CD4-positive, alpha-beta T cell treated with Interleukin-4 for 1 hour (primary cell): ENCODE measurements around the gene MISP.

Source experiments
- DNase-seq, 2 donors: peaks; one replicate each; pipeline ENCODE4 v3.0.0-alpha.2; 2020 to 2022

MISP gene

GRCh38 chr19:747432-748273 lies 3.3 kb upstream of the MISP start:
- no peak for DNase-seq

GRCh38 chr19:748274-748598 lies 2.7 kb upstream of the MISP start:
- DNase-seq: no peak

DNA sequence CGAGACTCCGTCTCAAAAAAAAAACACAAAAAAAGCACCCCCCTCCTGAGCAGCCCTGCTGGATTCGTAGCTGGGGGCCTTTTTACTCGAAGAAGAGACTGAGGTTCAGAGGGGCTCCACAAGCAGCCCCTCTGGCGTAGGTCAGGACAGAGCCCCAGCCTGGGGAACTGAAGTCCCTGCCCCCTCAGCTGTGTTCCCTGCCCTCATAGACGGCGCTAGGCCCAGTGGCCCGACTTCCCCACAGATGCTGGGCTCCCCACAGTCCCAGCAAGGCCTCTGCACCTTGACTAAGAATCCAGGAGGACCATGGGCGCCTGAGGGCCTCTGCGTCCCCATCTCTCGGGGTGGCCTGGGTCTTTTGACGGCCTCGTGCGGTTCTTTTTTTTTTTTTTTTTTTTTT lies 1.1 kb upstream of the MISP start:
- DNase-seq: no peak

GRCh38 chr19:751501-752341 lies 809 bp downstream of the MISP start:
- no peak for DNase-seq

DNA sequence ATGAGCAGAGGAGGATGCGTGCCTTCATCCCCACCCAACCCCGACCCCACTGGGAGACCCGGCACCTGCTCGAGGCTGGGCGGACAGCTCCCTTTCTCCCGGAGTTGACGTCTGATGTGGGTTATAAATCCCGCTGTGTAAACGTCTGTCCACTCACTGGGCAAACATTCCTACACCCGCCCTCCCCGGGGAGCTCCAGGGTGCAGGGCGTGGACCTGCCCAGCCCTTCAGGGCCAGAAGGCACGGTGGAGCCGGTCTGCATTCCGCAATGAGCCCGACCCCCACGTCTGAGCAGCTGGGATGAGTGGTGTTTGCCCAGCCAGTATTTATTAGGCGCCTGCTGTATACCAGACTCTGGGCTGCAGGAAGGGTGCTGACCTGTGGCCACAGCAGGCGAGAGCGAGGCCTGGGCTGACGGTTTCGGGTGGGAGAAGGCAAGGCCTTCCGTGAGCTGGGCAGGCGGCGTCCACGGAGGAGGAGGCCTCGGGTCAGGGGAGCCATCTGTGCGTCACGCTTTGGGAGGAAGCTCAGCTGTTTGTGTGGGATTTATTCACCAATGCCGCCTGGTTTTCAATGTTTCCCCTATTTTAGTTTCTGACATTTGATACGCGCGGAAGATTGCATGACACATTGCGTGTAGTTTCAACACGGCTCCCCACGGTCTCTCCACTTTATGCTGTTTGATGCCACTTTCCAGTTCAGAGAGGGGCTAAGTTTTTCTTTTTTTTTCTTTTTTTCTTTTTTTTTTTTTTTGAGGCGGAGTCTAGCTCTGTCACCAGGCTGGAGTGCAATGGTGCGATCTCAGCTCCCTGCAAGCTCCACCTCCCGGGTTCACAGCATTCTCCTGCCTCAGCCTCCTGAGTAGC lies 2.0 kb downstream of the MISP start:
- peak in 1 of 2 donors; percentile 51 for DNase-seq

GRCh38 chr19:754530-754929 lies 3.6 kb downstream of the MISP start:
- no peak for DNase-seq

- DNase-seq: no peak
Measured at GRCh38 chr19:755063-755462, 4.2 kb downstream of the MISP start.

DNA sequence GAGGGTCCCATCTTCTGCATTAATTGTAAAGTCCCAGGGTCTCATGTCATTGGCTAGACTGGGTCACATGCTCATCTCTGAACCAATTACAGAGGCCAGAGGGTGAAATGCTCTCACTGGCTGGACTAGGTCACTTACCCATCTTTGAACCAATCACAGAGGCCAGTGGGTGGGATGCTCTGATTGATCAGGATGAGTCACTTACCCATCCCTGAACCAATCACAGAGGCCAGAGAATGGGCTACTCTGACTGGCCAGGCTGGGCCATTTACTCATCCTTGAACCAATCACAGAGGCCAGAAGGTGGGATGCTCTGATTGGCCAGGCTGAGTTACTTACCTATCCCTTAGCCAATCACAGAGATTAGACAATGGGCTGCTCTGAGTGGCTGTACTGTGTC lies 5.3 kb downstream of the MISP start:
- DNase-seq: no peak

- no peak for DNase-seq
Measured at GRCh38 chr19:756821-757688, 6.1 kb downstream of the MISP start.

- DNase-seq: no peak
Measured at GRCh38 chr19:757811-758668, 7.1 kb downstream of the MISP start.

DNA sequence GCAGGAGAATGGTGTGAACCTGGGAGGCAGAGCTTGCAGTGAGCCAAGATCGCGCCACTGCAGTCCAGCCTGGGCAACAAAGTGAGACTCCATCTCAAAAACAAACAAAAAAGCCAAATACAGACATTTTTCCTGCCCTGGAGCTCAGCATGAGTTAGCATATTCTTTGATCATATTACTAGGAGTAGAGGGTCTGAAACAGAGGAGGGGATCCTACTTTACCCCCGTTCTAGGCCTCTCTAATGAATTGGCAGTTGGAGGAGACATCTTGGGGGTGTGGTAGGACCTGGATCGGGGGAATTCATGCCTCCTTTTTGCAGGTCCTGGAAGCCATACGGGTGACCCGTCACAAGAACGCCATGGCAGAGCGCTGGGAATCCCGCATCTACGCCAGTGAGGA lies 12.3 kb downstream of the MISP start:
- DNase-seq: no peak

DNA sequence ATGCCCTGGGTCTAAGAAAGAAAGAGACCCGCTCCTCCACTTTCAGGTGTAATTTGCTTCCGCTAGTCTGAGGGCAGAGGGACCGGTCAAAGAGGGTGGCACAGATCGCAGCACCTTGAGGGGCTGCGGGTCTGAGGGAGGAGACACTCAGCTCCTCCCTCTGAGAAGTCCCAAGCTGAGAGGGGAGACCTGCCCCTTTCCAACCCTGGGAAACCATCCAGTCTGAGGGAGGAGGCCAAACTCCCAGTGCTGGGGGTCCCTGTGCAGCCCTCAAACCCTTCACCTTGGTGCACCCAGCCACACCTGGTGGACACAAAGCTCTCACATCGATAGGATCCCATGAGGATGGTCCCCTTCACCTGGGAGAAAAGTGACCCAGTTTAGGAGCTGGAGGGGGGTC lies 13.0 kb downstream of the MISP start:
- DNase-seq: no peak

DNA sequence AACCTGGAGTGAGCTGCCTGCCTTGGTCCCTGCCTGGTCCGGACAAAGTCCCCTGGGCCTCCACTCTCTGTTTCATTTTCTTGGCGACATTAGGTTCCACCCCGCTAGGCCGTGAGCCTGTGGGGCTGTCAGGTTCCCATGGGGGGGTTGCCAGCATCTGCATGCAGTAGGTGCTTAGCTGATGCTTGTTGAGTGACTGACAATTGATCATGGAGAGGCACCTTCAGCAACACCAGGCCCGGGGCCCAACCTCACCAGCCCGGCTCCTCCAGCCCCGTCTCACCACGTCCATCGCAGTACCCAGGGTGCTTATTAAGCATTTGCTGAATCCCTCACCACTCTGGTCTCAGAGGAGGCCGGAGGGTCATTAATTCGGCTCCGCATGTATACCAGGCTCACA lies 13.4 kb downstream of the MISP start:
- DNase-seq: no peak

DNA sequence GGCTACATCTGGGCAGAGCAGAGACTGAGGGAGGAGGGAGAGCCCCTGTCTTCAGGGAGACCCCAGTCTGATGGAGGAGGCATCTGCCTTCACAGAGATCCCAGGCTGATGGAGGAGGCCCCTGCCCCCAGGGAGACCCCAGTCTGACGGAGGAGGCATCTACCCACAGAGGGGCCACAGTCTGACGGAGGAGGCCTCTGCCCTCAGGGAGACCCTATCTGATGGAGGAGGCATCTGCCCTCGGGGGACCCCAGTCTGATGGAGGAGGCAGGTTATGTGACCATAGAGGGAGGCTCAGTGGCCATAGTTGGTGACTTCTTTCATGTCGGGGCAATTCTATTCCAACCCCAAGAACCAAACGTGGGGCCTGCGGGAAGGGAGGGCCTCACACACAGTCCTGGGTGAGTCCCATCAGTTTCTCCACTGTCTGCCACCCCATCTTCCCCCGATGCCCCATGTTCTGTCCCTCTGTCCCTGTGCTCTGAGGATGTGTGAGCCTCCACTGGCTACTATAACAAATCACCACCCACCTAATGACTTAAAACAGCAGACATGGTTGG lies 14.3 kb downstream of the MISP start:
- no peak for DNase-seq

DNA sequence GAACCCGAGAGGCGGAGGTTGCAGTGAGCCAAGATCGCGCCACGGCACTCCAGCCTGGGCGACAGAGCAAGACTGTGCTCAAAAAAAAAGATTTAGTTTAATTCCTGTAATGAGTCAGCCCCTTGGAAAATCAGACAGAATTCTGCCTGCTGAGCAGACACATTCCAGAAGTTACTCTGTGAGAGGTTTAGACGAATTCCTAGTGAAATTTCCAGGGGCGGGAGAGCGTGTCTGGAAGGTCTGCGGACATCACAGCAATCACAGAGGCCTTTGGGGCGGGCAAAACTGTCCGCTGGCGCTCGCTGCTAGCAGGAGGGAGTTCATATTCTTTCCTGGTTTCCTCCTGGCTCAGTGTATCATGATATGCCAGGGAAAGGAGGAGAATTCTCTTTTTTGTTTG lies 17.5 kb downstream of the MISP start:
- no peak for DNase-seq

- no peak for DNase-seq
Measured at GRCh38 chr19:769616-770015, 18.7 kb downstream of the MISP start.

- peak; percentile 23 to 31 for DNase-seq
Measured at GRCh38 chr19:771332-771785, 20.4 kb downstream of the MISP start.

GRCh38 chr19:772063-772462 lies 21.2 kb downstream of the MISP start:
- no peak for DNase-seq

DNA sequence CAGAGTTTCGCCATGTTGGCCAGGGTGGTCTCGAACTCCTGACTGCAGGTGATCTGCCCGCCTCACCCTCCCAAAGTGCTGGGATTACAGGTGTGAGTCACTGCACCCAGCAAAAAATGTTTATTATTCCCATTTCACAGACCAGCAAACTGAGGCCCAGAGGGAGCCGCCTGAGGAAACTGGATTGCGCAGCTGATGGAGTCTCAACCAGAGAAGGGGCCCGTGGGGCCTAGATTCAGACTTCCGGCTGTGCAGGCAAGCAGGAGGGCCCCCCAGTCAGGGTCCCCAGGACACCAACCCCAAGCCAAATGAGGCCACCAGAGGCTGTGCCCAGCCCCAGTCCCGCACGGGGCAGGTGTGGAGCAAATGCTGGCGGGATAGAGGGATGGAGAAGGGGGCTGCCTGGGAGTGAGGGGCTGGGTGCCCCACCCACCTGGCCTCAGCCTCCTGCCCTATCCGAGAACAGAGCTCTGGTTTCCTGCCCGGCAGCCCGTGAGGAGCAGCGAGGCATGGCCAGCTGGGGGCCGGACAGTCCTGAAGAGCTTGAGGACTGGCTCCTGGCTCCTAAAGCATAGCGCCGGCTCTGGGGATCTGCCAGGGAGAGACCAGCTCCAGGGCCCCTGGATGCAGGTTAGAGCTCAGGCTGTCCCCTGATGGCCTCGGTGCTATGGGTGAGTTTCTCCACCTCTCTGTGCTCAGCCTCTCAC lies 22.0 kb downstream of the MISP start:
- DNase-seq: no peak

GRCh38 chr19:776549-776948 lies 25.6 kb downstream of the MISP start:
- DNase-seq: no peak
